Stomach (tissue), 9 donors: ENCODE measurements around the gene TSPAN12. TPM values are rescaled to one million over a fixed set of nuclear protein-coding genes. Genes with fewer than 3 reads are reported as not detected.
"Not testable (repeated sequence)": the region's sequence is repeated elsewhere in the genome, so short reads cannot be mapped to it uniquely, and the experiment has no call there.

Source experiments
- DNase-seq, 2 donors: peaks; one replicate each; pipeline versions ENCODE4 v3.0.0 to v3.0.0-alpha.2; 2013 to 2019
- H3K27ac ChIP-seq, 5 donors: fragments of 200-600 bp in 4 of 5; sonication (generic) in 4 of 5; one replicate each; pipeline ENCODE4 v1.5.1; 2013 to 2019; ENCODE audit warnings: mild to moderate bottlenecking in 1 of 5, moderate library complexity in 1 of 5
- H3K27me3 ChIP-seq, 3 donors: fragments of 200-600 bp; sonication (generic); one replicate each; pipeline ENCODE4 v1.5.1; 2017 to 2019; ENCODE audit warnings: mixed run types in 1 of 3
- H3K36me3 ChIP-seq, 4 donors: fragments of 200-600 bp; sonication (generic); 1 replicate in 3 of 4; 2 replicates in 1 of 4; pipeline ENCODE4 v1.5.1; 2016 to 2019
- H3K4me1 ChIP-seq, 4 donors: fragments of 200-600 bp; sonication (generic); one replicate each; pipeline ENCODE4 v1.5.1; 2016 to 2019
- H3K4me3 ChIP-seq, 4 donors: fragments of 200-600 bp; sonication (generic) in 3 of 4; one replicate each; pipeline ENCODE4 v1.5.1; 2016 to 2019; ENCODE audit warnings: mild to moderate bottlenecking in 1 of 4
- H3K9me3 ChIP-seq, 4 donors: fragments of 200-600 bp; sonication (generic); one replicate each; pipeline ENCODE4 v1.5.1; 2016 to 2019
- CTCF ChIP-seq, 7 experiments: fragments of 450-650 bp in 4 of 7; fragments of 200-600 bp in 3 of 7; sonication (generic) in 3 of 7; IDR thresholded peaks; one replicate each; pipeline ENCODE4 v1.5.1; 2016 to 2019; ENCODE audit warnings: antibody characterized with exemption in 7 of 7, control low read depth in 2 of 7, mild to moderate bottlenecking in 1 of 7
- EP300 ChIP-seq: sonication (generic); formaldehyde crosslinking; IDR thresholded peaks from one replicate; pipeline ENCODE4 v1.6.1; 2017; ENCODE audit warnings: antibody characterized with exemption
- POLR2A ChIP-seq, 4 donors: fragments of 450-650 bp; IDR thresholded peaks; one replicate each; pipeline ENCODE4 v1.6.1; 2016; ENCODE audit warnings: antibody characterized with exemption in 4 of 4, control low read depth in 2 of 4, mild to moderate bottlenecking in 1 of 4, moderate library complexity in 1 of 4
- POLR2AphosphoS5 ChIP-seq, 3 donors: sonication (generic); formaldehyde crosslinking; IDR thresholded peaks; one replicate each; pipeline ENCODE4 v1.6.1; 2016; ENCODE audit warnings: antibody characterized with exemption in 3 of 3
- whole genome bisulfite sequencing, 5 donors: extraction: QIAGEN DNeasy Blood & Tissue Kit in 3 of 5; methylation state at CpG; one replicate each; pipeline versions ENCODE4 v1.1.5 to v1.1.7; 2013 to 2018; 5-methylcytosine and 5-hydroxymethylcytosine counted together
- intact Hi-C: fragments of 100-400 bp; cut with DNase I; formaldehyde crosslinking; loops from one replicate; pipeline ENCODE4 v1.15.1; 2023; ENCODE audit warnings: low total_unique reads
- polyA plus RNA-seq, 3 donors: library from polyadenylated mRNA; stranded (reverse); fragments of 200-250 nt; gene quantifications; one replicate each; pipeline ENCODE4 v1.2.3, GENCODE V29; 2013
- total RNA-seq, 5 donors: library from RNA; depleted of rRNA; stranded (reverse); fragments of >200 nt; gene quantifications; one replicate each; pipeline versions ENCODE4 v1.1.0 to v1.2.3, GENCODE V29; 2014 to 2016
- donor health status: healthy with polysubstance abuse.
- donor health status: Bipolar disorder and iron deficiency.
- donor health status: healthy.

Gene TSPAN12
- total and polyA plus RNA-seq, 8 donors, result 9.8 to 26.6 (median 18.0) TPM; not detected in 1

- Histone ChIP-seq H3K36me3 (no peaks in the 10 kb centered on the region), H3K27me3 (no peaks in the 10 kb centered on the region), H3K9me3 (no peaks in the 10 kb centered on the region), H3K27ac (no peak overlapping the region), H3K4me1 (no peaks in the 10 kb centered on the region), H3K4me3 (no peak overlapping the region)
- intact Hi-C loops, result no loop called here
- no peak for TF ChIP-seq CTCF (IDR thresholded peaks at IDR 0.05)
- TF ChIP-seq EP300, result no peak
- TF ChIP-seq POLR2A (IDR thresholded peaks at IDR 0.05), result no peak
- TF ChIP-seq POLR2AphosphoS5 (IDR thresholded peaks at IDR 0.05), result no peak
- WGBS, 5 donors, result 79 to 89% (median 83%) methylated on average over 6 of the region's 6 CpGs
- DNase-seq, result no peak
Observed at GRCh38 chr7:120783273-120783672, 74.7 kb downstream of the TSPAN12 start.

- H3K27me3 ChIP-seq, H3K4me3 ChIP-seq, H3K9me3 ChIP-seq, H3K27ac ChIP-seq, H3K36me3 ChIP-seq, DNase-seq, H3K4me1 ChIP-seq, intact Hi-C loops: not testable (repeated sequence)
- 94 to 96% (median 95%) methylated on average over 10 of the region's 10 CpGs for WGBS, 5 donors
Observed at GRCh38 chr7:120781924-120782323, 76.0 kb downstream of the TSPAN12 start.

- 81 to 92% (median 88%) methylated on average over 6 of the region's 6 CpGs for WGBS, 5 donors
- DNase-seq, result no peak
- no peaks in the 10 kb centered on the region for H3K9me3 ChIP-seq
- intact Hi-C loops, result no loop called here
- TF ChIP-seq EP300, result no peak
- TF ChIP-seq CTCF (IDR thresholded peaks at IDR 0.05), result no peak
- no peak for TF ChIP-seq POLR2A (IDR thresholded peaks at IDR 0.05)
- TF ChIP-seq POLR2AphosphoS5 (IDR thresholded peaks at IDR 0.05), result no peak
- no peaks in the 10 kb centered on the region for H3K4me1 ChIP-seq
- no peak overlapping the region for H3K27ac ChIP-seq
- H3K27me3 ChIP-seq, result no peaks in the 10 kb centered on the region
- H3K4me3 ChIP-seq, result no peak overlapping the region
- no peaks in the 10 kb centered on the region for H3K36me3 ChIP-seq
Observed at GRCh38 chr7:120780938-120781337, 77.0 kb downstream of the TSPAN12 start.

- intact Hi-C loops, H3K9me3 ChIP-seq, H3K27me3 ChIP-seq, H3K27ac ChIP-seq, H3K4me3 ChIP-seq, H3K36me3 ChIP-seq, H3K4me1 ChIP-seq, DNase-seq: not testable (repeated sequence)
- WGBS, 5 donors, result 91 to 95% (median 94%) methylated on average over 7 of the region's 7 CpGs
Observed at GRCh38 chr7:120780451-120780850, 77.5 kb downstream of the TSPAN12 start.

GRCh38 chr7:120779078-120779477 lies 78.9 kb downstream of the TSPAN12 start:
- H3K4me1 ChIP-seq, H3K4me3 ChIP-seq, intact Hi-C loops, H3K27ac ChIP-seq, H3K9me3 ChIP-seq, H3K27me3 ChIP-seq, DNase-seq, H3K36me3 ChIP-seq: not testable (repeated sequence)
- 73 to 85% (median 78%) methylated on average over 8 of the region's 8 CpGs for WGBS, 5 donors

DNA sequence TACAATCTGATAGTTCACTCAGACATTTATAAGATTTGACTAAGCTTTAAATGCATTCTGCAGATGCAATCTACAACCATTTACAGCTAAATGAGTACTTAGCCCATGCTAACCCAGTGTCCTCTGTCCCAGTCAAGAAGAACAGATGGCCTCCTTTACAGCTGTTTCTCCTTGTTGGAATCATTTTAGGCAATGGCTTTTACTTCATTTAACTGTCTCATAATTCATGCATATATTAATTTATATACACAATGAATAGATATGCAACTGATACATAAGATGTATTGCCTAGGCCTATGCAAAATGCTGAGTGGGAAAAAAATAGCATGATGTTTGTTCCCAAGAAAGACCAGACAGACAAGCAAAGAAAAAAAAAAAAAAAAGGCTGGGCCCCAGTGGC lies 82.2 kb downstream of the TSPAN12 start:
- no peak for TF ChIP-seq CTCF (IDR thresholded peaks at IDR 0.05)
- no peak for TF ChIP-seq EP300
- TF ChIP-seq POLR2AphosphoS5 (IDR thresholded peaks at IDR 0.05), result no peak
- TF ChIP-seq POLR2A (IDR thresholded peaks at IDR 0.05), result no peak
- H3K27me3 ChIP-seq, result no peaks in the 10 kb centered on the region
- H3K9me3 ChIP-seq, result no peaks in the 10 kb centered on the region
- no peak overlapping the region for H3K4me3 ChIP-seq
- H3K4me1 ChIP-seq, result no peaks in the 10 kb centered on the region
- intact Hi-C loops, result no loop called here
- H3K36me3 ChIP-seq, result no peaks in the 10 kb centered on the region
- no peak overlapping the region for H3K27ac ChIP-seq
- DNase-seq, result no peak
